A673 (cell line): ENCODE results near the gene TNNT1. TPM values are rescaled to one million over a fixed set of nuclear protein-coding genes. Genes with fewer than 3 reads are reported as not detected.

Source experiments
- BruUV-seq: library from RNA; stranded (reverse); fragments of 400-500 nt; replicated peaks from 2 replicates; lab custom pipeline; 2021; lab: Mats Ljungman, UMichigan
- CTCF ChIA-PET: fragments of 300-600 bp; sonication (Branson Sonifier 250); formaldehyde crosslinking; loops from one replicate; lab custom pipeline; 2022; ENCODE audit warnings: antibody characterized with exemption; lab: Charles Lee
- POLR2A ChIA-PET: fragments of 300-600 bp; sonication (Branson Sonifier 250); formaldehyde crosslinking; loops from one replicate; lab custom pipeline; 2022; ENCODE audit warnings: antibody characterized with exemption; ENCODE audit not compliant: low non-redundant PET; lab: Charles Lee
- DNase-seq: peaks from one replicate; pipeline ENCODE4 v3.0.0-alpha.2; 2015; ENCODE audit warnings: low spot score
- H3K27ac ChIP-seq: fragments of 200-600 bp; sonication (generic); 2 replicates; pipeline ENCODE4 v1.5.1; 2016; ENCODE audit warnings: mixed run types, low read depth, mild to moderate bottlenecking, mixed read lengths, antibody characterized with exemption, low read length; ENCODE audit not compliant: poor library complexity, severe bottlenecking
- H3K27me3 ChIP-seq: fragments of 200-600 bp; sonication (generic); replicated peaks from 2 replicates; pipeline ENCODE4 v1.6.1; 2017; ENCODE audit warnings: mixed run types, low read depth, mild to moderate bottlenecking, mixed read lengths, antibody characterized with exemption, low read length; ENCODE audit not compliant: insufficient read depth, poor library complexity
- H3K36me3 ChIP-seq: fragments of 200-600 bp; sonication (generic); 2 replicates; pipeline ENCODE4 v1.6.1; 2016; ENCODE audit warnings: mixed run types, mild to moderate bottlenecking, mixed read lengths, antibody characterized with exemption, low read length; ENCODE audit not compliant: insufficient read depth, poor library complexity, severe bottlenecking
- H3K4me1 ChIP-seq: fragments of 200-600 bp; sonication (generic); 2 replicates; pipeline ENCODE4 v1.6.1; 2017; ENCODE audit warnings: mixed run types, mild to moderate bottlenecking, mixed read lengths, antibody characterized with exemption, low read length; ENCODE audit not compliant: insufficient read depth, poor library complexity, severe bottlenecking
- H3K4me3 ChIP-seq: fragments of 200-600 bp; sonication (generic); 2 replicates; pipeline ENCODE4 v1.5.1; 2016; ENCODE audit warnings: low read depth, mixed run types, mild to moderate bottlenecking, mixed read lengths, low read length; ENCODE audit not compliant: poor library complexity, severe bottlenecking
- H3K9me3 ChIP-seq: fragments of 200-600 bp; sonication (generic); 2 replicates; pipeline ENCODE4 v1.6.1; 2016; ENCODE audit warnings: mixed run types, low read depth, mild to moderate bottlenecking, mixed read lengths, antibody characterized with exemption, low read length; ENCODE audit not compliant: poor library complexity, severe bottlenecking
- EZH2 ChIP-seq: fragments of 200-600 bp; sonication (generic); IDR thresholded peaks from 2 replicates; pipeline ENCODE4 v1.6.1; 2017; ENCODE audit warnings: borderline replicate concordance, low read depth, mild to moderate bottlenecking, mixed read lengths, antibody characterized with exemption, low read length; ENCODE audit not compliant: poor library complexity, severe bottlenecking
- intact Hi-C: fragments of 100-400 bp; cut with micrococcal nuclease; formaldehyde crosslinking; loops from one replicate; pipeline ENCODE4 v1.10.0; 2022; ENCODE audit not compliant: unreplicated experiment
- total RNA-seq: library from RNA; stranded (reverse); gene quantifications from 2 replicates; pipeline ENCODE4 v1.2.3, GENCODE V29; 2021
- TF ChIP-seq, protein P1 (sequence below): fragments of 300-800, 200-600 bp; sonication (generic); conservative IDR thresholded peaks from 2 replicates; pipeline ENCODE4 v1.5.1; 2017; ENCODE audit warnings: low read depth, mild to moderate bottlenecking, antibody characterized with exemption, low read length, moderate library complexity, mixed read lengths

The TNNT1 gene
- total RNA-seq, 1 experiment from 2014 or later, result 37.6 TPM

DNA sequence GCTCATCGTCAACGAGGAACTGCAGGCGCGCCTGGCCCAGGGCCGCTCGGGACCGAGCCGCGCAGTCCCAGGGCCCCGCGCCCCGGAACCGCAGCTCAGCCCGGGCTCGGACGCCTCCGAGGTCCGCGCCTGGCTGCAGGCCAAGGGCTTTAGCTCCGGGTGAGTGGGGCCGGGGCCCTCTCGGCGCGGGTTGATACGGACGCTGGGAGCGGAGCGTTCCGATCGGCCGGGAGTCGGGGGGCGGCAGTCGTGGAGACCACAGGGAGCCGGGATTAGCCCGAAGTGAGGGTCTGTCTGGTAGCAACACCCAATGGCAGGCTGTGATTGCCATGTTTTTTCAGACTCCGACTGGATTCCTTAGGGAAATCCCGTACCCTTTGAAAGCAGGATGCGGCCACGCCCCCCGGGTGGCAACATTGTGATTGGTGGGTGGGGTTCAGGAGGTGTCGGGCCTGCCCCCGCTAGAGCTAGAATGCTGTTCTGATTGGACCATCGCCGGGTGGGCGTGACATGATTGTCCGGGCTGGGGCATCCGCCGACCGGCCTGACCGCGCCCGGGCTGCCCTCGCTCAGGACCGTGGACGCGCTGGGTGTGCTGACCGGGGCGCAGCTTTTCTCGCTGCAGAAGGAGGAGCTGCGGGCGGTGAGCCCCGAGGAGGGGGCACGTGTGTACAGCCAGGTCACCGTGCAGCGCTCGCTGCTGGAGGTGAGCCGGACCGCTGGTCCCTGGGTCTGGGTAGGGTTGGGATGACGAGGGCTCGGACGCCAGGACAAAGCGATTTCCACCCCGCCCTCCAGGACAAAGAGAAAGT is 62.1 kb downstream of the TNNT1 start:
- peak overlapping the region; percentile 53 for H3K4me3 ChIP-seq
- ChIA-PET POLR2A (no interaction called here), CTCF (interaction anchor here (0.5 to 0.7 kb wide), 3 partner anchors 10 to 460 kb away, joined by 3 to 4 read pairs (median 3); no protein-coding TSS in a partner anchor)
- intact Hi-C loops, result no loop called here
- no peaks in the 10 kb centered on the region for H3K9me3 ChIP-seq
- TF ChIP-seq EZH2, result no peak
- TF ChIP-seq, protein P1, sequence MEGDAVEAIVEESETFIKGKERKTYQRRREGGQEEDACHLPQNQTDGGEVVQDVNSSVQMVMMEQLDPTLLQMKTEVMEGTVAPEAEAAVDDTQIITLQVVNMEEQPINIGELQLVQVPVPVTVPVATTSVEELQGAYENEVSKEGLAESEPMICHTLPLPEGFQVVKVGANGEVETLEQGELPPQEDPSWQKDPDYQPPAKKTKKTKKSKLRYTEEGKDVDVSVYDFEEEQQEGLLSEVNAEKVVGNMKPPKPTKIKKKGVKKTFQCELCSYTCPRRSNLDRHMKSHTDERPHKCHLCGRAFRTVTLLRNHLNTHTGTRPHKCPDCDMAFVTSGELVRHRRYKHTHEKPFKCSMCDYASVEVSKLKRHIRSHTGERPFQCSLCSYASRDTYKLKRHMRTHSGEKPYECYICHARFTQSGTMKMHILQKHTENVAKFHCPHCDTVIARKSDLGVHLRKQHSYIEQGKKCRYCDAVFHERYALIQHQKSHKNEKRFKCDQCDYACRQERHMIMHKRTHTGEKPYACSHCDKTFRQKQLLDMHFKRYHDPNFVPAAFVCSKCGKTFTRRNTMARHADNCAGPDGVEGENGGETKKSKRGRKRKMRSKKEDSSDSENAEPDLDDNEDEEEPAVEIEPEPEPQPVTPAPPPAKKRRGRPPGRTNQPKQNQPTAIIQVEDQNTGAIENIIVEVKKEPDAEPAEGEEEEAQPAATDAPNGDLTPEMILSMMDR, result no peak
- peak; percentile 97 for DNase-seq
- no TSS peak for BruUV-seq
- peaks cover 2% of the 10 kb centered on the region for H3K36me3 ChIP-seq
- H3K27me3 ChIP-seq, result peaks cover 6% of the 10 kb centered on the region
- H3K4me1 ChIP-seq, result peaks cover 18% of the 10 kb centered on the region
- no peak overlapping the region for H3K27ac ChIP-seq

DNA sequence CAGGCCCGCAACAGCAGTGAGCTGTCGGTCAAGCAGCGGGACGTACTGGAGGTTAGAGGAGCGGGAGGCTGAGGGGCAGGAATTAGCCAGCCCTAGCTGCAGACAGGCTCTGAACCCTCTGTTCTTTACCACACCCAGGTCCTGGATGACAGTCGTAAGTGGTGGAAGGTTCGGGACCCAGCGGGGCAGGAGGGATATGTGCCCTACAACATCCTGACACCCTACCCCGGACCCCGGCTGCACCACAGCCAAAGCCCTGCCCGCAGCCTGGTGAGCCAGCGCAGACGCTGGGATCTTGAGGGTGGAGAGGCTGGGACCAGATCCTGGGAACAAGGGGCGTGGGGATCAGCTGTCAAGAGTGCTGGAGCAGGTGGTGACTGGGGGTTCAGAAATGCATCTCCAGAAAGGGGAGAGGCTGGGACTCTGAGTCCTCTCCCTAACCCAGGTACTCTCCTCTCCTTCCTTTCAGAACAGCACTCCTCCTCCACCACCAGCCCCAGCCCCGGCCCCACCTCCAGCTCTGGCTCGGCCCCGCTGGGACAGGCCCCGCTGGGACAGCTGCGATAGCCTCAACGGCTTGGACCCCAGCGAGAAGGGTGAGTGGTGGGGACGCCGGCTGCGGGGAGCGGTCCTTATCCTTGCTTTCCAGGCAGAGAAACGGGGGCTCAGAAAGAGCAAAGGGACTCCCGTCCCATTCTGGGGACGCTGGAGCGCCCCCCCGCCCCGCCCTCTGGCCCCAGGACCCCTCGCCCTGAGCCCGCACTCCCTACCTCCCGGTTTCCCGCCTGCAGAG is 62.9 kb downstream of the TNNT1 start:
- Histone ChIP-seq H3K27ac (no peak overlapping the region), H3K9me3 (no peaks in the 10 kb centered on the region), H3K27me3 (peaks cover 10% of the 10 kb centered on the region), H3K4me1 (peaks cover 24% of the 10 kb centered on the region), H3K4me3 (peak overlapping the region; percentile 53), H3K36me3 (no peaks in the 10 kb centered on the region)
- no peak for TF ChIP-seq EZH2
- TF ChIP-seq, protein P1, result no peak
- ChIA-PET POLR2A (no interaction called here), CTCF (interaction anchor here (0.6 kb wide), 1 partner anchor 460 kb away, joined by 4 read pairs; no protein-coding TSS in a partner anchor)
- DNase-seq, result no peak
- intact Hi-C loops, result no loop called here
- BruUV-seq, result no TSS peak

DNA sequence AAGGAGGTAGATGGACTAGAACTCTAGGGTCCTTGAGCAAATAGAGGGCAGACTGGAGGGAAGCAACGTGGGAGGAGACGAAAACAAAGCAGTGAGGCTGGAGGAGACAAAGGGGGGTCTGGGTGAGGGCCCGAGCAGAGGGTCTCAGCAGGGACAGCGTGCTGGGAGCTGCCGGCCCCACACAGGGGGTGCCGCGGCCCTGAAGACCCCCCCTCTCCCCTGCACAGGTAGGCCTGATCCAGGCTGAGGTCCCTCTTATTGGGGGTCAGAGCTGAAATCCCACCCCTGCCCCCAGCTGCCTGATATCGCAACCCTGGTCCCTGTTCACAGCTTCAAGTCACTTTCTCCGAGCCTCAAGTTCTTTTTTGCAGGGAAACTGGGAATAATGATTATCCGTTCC is 64.6 kb downstream of the TNNT1 start:
- DNase-seq, result no peak
- intact Hi-C loops, result no loop called here
- no TSS peak for BruUV-seq
- H3K4me3 ChIP-seq, result no peak overlapping the region
- H3K36me3 ChIP-seq, result no peaks in the 10 kb centered on the region
- ChIA-PET CTCF (interaction anchor here (1.3 kb wide), 1 partner anchor 21 kb away, joined by 4 read pairs; the partner anchor contains the start of gene RDH13), POLR2A (no interaction called here)
- H3K27me3 ChIP-seq, result peaks cover 10% of the 10 kb centered on the region
- TF ChIP-seq EZH2, result no peak
- H3K4me1 ChIP-seq, result peaks cover 29% of the 10 kb centered on the region
- H3K27ac ChIP-seq, result no peak overlapping the region
- no peaks in the 10 kb centered on the region for H3K9me3 ChIP-seq
